RPMI7951 (cell line): ENCODE data around the gene QPCT. TPM values are rescaled to one million over a fixed set of nuclear protein-coding genes. Genes with fewer than 3 reads are reported as not detected.

Experiments used
- total RNA-seq: library from RNA; depleted of rRNA; stranded (reverse); fragments of >200 nt; shearing (Covaris generic); gene quantifications from 2 replicates; pipeline ENCODE4 v1.2.3, GENCODE V29; 2014; rRNA removed

The QPCT gene
- total RNA-seq, 1 experiment from 2014 or later, result 137 TPM

Other genes with a start within 250 kb of the QPCT start
- 26.3 and 30.9 TPM in 2 replicates for gene EIF2AK2, start 187.7 kb upstream of the QPCT start, total RNA-seq
- gene SULT6B1, start 156.0 kb upstream of the QPCT start, total RNA-seq, result not detected in 2 replicates
- gene CEBPZOS, start 148.1 kb upstream of the QPCT start, total RNA-seq, result 33.3 and 34.9 TPM in 2 replicates
- gene CEBPZ, start 113.0 kb upstream of the QPCT start, total RNA-seq, result 57.1 and 67.9 TPM in 2 replicates
- gene NDUFAF7, start 113.0 kb upstream of the QPCT start, total RNA-seq, result 21.4 and 23.9 TPM in 2 replicates
- gene PRKD3, start 19.8 kb upstream of the QPCT start, total RNA-seq, result 94.0 and 96.4 TPM in 2 replicates